Measurements from ENCODE around the gene STAG1.
"Not testable (repeated sequence)": the region's sequence is repeated elsewhere in the genome, so short reads cannot be mapped to it uniquely, and the experiment has no call there.

Gene STAG1

DNA sequence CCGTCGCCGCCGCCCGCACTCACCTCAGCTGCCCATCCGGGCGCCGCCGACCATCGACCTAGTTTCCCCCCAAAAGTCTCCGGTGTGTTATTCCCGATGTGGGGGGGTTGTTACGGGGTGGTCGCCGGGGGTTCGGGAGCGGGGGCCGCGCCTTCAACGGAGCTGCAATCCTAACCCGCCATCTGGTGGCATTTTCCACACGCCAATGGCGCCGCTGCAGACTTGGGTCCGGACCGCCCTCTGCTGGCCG, at the start of gene STAG1:
STAG1 (minus strand) TSS at position 207 of the 250 bp plus-strand sequence. CDS start 121,480 bp downstream, outside the sequence.
- no peak for DNase-seq (ENCODE audit: low spot score)

- not testable (repeated sequence) for DNase-seq (ENCODE audit: low spot score)
Observed at GRCh38 chr3:136801146-136801545, 49.0 kb upstream of the STAG1 start.

DNA sequence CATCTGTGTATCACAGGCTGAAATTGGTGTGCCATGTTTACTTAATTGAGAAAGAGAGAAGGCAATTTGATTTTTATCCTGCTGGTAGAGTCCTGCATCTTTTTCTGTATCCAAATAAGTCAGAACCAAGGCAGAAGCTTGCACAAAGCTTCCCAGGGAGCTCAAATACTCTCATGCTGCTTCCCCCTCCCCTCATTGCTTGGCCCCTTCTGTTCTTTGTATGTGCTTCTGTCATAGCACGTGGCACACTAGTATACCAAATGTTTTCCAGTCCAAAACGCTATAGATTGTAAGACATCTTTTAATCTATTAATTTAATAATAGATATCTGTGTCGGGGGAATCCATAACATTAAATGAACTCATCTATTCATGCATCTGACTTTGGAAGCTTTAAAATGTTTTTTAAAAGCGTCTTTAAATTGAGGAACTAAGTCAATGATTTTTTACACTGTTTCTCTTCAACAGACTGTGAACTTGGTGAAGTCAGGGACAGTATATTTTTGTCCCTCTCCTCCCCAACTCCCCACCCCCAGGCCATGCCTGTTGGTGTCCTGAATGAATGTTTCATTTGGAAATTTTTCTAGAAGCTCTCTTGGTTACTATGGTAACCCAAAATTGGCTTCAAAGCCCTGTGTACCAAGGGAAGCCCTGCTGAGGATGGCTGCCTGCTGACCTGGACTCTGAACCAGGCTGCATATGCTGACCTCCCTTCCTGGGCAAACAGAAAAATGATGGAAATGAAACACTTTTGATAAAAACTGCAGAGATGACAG, 40.6 kb upstream of the STAG1 start:
- no peak for DNase-seq (ENCODE audit: low spot score)

DNA sequence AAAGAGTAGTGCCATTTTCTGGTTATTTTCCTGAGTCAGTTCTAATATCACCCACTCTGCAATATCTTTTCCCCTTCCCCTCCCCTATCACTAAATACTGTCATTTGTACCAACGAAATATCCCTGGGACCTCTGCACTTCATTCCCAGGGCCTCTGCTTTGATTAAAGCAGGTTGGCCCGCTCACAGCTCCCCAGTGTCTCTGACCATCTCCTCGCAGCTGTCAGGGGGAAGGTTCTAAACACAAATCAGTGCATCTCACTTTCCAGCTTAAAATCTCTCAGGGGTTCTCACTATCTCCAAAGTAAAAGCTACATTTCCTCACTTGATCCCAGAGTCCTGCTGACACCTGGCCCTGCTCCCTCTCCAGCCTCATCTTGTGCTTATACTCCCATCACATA, 38.6 kb upstream of the STAG1 start:
- no peak for DNase-seq (ENCODE audit: low spot score)

DNA sequence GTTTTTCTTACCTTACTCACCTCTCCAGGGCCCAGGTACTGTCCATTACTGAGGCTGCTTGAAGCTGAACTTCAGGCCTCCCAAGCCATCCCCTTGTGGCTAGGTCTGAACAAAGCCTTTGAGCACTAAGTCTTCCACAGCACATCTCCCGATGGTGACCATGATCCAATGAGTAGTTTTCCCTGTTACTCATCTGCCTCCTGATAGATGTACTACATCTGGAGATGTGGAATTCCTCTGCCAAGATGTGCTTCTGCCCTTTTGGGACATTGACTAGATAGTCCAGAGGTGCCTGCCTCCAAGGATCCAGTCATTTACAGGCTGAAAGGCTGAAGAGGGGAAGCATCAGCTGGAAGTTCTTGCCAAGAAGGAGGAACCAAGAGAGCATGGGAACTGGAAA, 37.8 kb upstream of the STAG1 start:
- no peak for DNase-seq (ENCODE audit: low spot score)

GRCh38 chr3:136788154-136788553, 36.0 kb upstream of the STAG1 start:
- DNase-seq (ENCODE audit: low spot score): no peak

DNA sequence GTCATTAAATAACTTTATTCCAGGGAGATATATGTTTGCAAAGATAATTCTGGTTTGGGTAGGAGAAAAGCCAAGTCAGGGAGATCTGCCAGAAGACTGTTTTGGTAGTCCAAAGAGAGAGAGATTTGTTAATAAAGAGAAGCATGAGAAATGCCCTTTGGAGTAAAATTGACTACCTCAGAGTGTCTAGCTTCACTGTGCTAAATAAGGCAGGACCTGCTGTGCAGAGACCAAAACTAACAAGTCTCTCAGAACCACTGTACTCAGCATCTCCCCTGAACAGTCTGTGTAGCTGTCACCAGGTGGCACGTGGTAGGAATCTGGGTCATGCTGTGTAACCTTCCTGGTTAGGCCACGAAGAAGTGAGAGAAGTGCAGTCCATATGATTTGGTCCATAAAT, 35.2 kb upstream of the STAG1 start:
- peak; percentile 38 for DNase-seq (ENCODE audit: low spot score)

DNA sequence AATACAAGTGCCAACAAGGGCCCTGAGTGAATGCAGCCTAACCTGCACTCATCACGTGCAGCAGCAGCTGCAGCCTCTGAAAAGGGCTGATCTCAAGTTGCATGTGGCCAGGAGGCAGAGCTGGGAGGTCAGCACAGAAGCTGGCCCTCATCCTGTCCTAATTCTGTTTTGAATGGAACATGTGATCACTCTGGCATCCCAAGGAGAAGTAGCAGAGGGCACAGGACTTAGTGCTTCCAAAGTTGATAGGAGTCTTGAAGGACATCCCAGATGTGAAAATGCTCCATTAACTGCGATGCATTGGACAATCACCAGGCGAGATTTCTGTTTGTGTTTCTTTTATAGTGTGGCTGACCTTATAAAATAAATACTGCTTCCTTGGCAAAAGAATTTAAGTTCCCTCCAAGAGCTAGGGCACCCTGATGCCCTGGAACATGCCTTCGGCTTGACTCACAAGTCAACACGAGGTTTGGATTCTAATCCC, 31.6 kb upstream of the STAG1 start:
- no peak for DNase-seq (ENCODE audit: low spot score)

DNA sequence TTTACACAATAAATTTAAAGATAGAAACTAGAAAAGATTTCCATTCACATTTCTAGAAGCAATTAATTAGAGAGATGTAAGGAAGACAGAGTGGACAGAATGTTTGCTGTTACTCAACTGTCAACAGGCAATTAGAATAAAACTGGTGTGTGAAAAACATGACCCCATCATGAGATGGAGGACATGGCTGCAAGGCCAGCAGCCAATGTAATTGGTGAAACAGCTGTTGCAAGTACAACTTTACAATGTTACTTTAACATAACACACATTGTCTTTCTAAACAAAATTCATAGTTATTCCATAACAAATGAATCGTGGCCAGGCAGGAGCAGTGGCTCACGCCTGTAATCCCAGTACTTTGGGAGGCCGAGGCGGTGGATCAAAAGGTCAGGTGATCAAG, 28.6 kb upstream of the STAG1 start:
- no peak for DNase-seq (ENCODE audit: low spot score)

- DNase-seq (ENCODE audit: low spot score): no peak
Observed at GRCh38 chr3:136778865-136779264, 26.7 kb upstream of the STAG1 start.

- no peak for DNase-seq (ENCODE audit: low spot score)
Observed at GRCh38 chr3:136772709-136773108, 20.5 kb upstream of the STAG1 start.

- DNase-seq (ENCODE audit: low spot score): not testable (repeated sequence)
Observed at GRCh38 chr3:136758160-136759102, 6.3 kb upstream of the STAG1 start.

- DNase-seq (ENCODE audit: low spot score): no peak
Observed at GRCh38 chr3:136755192-136755591, 3.0 kb upstream of the STAG1 start.

- DNase-seq (ENCODE audit: low spot score): no peak
Observed at GRCh38 chr3:136753326-136753939, 1.3 kb upstream of the STAG1 start.

DNA sequence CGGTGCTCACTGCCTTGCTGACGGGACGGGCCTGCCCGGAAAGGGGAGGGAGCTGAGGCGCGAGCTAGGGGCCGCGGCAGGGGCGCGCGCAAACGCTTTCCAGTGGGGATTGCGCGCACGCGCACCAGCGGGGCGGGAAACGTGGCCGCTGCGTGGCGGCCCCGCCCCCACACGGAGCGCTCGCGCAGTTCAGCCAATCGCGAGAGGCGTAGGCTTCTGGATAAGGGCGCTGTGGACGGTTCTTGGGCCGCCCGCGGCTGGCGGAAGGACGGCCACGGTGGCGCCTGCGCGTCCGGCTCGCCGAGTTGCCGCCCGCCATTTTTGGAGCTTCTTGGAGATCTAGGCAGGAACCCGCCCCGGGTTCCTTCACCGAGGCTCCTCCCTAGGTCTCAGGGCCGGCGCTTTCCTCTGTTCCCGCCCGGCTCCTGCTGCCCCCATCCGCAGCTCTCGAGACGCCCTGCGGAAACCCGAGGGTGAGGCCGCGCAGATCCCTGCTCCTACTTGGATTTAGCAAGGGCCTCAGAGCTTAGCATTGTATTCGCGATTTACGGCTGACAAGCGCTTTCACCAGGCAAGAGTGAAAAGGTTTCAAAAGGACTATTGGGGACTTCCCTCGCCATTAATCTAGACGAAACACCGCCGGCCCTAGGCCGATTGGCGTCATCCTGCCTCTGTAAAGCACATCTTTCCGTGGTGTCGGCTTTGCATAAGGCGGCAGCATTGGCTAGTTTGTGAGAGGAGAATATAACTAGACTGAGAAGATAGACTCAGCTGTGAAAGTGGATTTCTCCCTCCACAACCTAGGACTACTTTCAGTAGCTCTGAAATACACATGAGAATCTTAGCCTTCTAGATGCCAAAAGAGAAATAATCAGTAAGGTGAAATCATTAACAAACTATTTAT, 496 bp upstream of the STAG1 start:
- peak; percentile 89 for DNase-seq (ENCODE audit: low spot score)

DNA sequence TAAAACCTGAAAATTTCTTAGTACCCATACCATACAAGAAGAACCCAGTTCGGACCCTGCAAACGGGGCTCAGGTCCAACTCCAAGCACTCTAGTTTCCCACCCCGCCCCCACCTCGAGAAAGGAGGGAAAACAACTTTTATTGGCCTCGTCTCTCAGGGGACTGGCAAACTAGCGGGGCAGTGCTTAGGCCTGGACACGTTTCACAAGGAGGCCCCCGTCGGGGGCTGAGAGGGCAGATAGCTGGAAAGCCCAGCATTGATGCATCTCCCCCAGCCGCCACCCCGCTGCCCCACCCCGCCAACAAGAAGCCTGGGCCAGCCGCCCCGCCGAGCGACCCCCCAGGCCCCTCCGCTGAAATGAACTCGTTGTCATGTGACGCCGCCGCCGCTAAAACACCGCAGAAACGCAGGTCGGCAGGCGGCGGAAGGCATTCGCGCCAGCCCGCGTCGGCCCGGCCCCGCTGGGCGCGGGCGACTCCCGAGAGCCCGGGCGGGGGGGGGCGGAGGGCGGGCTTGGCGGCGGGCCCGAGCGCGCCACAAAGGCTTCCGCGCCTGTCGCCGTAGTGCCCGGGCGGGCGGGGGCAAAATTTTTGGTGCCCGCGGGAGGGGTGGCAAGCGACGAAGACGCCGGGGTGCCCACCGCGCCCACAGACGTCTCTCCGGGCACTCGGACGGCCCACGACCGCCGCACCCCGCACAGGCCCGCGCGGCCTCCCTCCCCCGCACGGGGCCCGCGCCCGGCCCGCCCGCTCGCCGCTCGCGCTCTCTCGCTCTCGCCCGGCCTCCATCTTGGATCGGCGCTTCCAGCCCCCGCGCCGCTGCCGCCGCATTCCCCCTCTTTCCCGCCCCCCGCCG, 634 bp downstream of the STAG1 start:
- peak; percentile 70 for DNase-seq (ENCODE audit: low spot score)

DNA sequence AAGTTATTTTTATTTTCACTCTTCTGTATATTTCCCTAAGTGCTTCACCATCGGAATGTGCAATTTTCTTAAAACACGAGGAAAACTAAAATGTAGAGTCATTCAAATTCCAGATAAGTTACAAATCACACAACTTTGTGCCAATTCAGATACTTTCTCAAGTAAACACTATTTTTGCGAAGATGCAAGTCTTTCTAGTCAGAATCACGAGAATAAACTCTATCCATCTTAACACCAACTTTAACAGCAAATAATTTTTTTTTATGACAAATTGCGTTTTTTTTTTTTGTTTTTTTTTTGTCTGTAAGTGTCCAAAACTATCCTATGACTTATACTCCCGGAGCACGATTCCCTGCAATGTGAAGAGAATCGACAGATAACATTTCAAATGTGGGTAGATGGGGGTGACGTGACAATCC, 1.3 kb downstream of the STAG1 start:
- no peak for DNase-seq (ENCODE audit: low spot score)

- DNase-seq (ENCODE audit: low spot score): no peak
Observed at GRCh38 chr3:136750209-136750896, 1.8 kb downstream of the STAG1 start.

DNA sequence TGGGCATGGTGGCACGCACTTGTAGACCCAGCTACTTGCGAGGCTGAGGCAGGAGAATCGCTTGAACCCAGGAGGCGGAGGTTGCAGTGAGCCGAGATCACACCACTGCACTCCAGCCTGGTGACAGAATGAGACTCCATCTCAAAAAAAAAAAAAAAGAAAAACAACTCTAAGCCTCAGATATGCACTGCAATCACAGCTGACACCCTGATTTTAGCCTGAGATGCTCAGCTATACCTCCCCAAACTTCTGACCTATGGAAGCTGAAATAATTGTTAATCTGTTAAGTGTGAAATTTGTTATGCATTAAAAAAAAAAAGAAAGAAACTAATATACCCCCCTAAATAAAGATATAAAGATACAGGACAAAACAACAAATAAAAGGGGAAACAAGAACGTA, 2.6 kb downstream of the STAG1 start:
- not testable (repeated sequence) for DNase-seq (ENCODE audit: low spot score)

DNA sequence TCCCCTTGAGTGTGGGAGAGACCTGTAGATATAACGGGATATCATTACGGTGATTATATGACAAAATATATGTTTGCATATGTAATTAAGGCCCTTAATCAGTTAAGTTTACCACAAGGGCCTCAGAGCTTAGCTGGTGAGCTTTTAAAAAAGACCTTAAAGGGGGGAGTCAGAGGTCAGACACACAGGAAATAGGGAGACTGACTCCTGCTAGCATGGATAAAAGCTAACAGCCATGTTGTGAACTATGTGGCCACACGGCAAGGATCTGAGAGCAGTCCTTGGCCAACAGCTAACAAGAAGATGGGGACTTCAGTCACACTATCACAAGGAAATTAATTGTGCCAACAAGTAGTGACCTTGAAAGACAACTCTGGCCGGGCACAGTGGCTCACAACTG, 3.1 kb downstream of the STAG1 start:
- DNase-seq (ENCODE audit: low spot score): no peak
